Activated B cell treated with CpG ODN at 0.5 μM for 24 hours (primary cell): Measurements from ENCODE around the gene KDM5A. TPM values are rescaled to one million over a fixed set of nuclear protein-coding genes. Genes with fewer than 3 reads are reported as not detected.

Source experiments
- ATAC-seq: fragments of 200-7000 bp; cut with Tn5 transposase; one replicate; pipeline ENCODE4 v1.10.0; 2021; ENCODE audit warnings: low read depth, mild to moderate bottlenecking, moderate library complexity
- CTCF ChIA-PET: fragments of 350-600 bp; sonication (Branson Sonifier 250); formaldehyde crosslinking; loops from one replicate; lab custom pipeline; 2021; ENCODE audit warnings: antibody characterized with exemption; lab: Charles Lee
- POLR2A ChIA-PET: fragments of 350-600 bp; sonication (Branson Sonifier 250); formaldehyde crosslinking; loops from one replicate; lab custom pipeline; 2021; ENCODE audit warnings: antibody characterized with exemption; lab: Charles Lee
- DNase-seq: peaks from one replicate; pipeline ENCODE4 v3.0.0; 2022
- H3K27ac Mint-ChIP-seq: one replicate; pipeline ENCODE4 v1.8.0; 2020; ENCODE audit warnings: mixed read lengths
- H3K27me3 Mint-ChIP-seq: one replicate; pipeline ENCODE4 v1.8.0; 2021; ENCODE audit warnings: mixed read lengths
- H3K36me3 Mint-ChIP-seq: one replicate; pipeline ENCODE4 v1.8.0; 2021; ENCODE audit warnings: low read depth, mixed read lengths
- H3K4me1 Mint-ChIP-seq: one replicate; pipeline ENCODE4 v1.8.0; 2021; ENCODE audit warnings: mixed read lengths
- H3K4me3 Mint-ChIP-seq: one replicate; pipeline ENCODE4 v1.8.0; 2020; ENCODE audit warnings: mild to moderate bottlenecking, mixed read lengths
- H3K9me3 Mint-ChIP-seq: one replicate; pipeline ENCODE4 v1.8.0; 2020; ENCODE audit warnings: mixed read lengths
- intact Hi-C: fragments of 100-400 bp; cut with micrococcal nuclease; formaldehyde crosslinking; loops from one replicate; pipeline ENCODE4 v1.15.1; 2024
- total RNA-seq: library from RNA; stranded (reverse); gene quantifications from 2 replicates; pipeline ENCODE4 v1.2.3, GENCODE V29; 2022
- TF ChIP-seq, protein P1 (sequence below): fragments of 200-600 bp; IDR thresholded peaks from one replicate; pipeline ENCODE4 v1.8.0; 2022; ENCODE audit warnings: antibody characterized with exemption, mild to moderate bottlenecking

Gene KDM5A
- total RNA-seq, 1 donor from 2014 or later, result 135 TPM

- DNase-seq (no peak), ATAC-seq (no peak)
- POLR2A ChIA-PET, result no interaction called here
- Mint-ChIP-seq H3K27ac (no peak overlapping the region), H3K4me3 (no peak overlapping the region), H3K9me3 (no peaks in the 10 kb centered on the region), H3K27me3 (no peaks in the 10 kb centered on the region), H3K36me3 (peaks cover 80% of the 10 kb centered on the region), H3K4me1 (no peaks in the 10 kb centered on the region)
- TF ChIP-seq, protein P1, sequence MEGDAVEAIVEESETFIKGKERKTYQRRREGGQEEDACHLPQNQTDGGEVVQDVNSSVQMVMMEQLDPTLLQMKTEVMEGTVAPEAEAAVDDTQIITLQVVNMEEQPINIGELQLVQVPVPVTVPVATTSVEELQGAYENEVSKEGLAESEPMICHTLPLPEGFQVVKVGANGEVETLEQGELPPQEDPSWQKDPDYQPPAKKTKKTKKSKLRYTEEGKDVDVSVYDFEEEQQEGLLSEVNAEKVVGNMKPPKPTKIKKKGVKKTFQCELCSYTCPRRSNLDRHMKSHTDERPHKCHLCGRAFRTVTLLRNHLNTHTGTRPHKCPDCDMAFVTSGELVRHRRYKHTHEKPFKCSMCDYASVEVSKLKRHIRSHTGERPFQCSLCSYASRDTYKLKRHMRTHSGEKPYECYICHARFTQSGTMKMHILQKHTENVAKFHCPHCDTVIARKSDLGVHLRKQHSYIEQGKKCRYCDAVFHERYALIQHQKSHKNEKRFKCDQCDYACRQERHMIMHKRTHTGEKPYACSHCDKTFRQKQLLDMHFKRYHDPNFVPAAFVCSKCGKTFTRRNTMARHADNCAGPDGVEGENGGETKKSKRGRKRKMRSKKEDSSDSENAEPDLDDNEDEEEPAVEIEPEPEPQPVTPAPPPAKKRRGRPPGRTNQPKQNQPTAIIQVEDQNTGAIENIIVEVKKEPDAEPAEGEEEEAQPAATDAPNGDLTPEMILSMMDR, result no peak
- intact Hi-C loops, result no loop called here
- CTCF ChIA-PET, result no interaction called here
Observed at GRCh38 chr12:334125-334524, 55.0 kb downstream of the KDM5A start.

- Mint-ChIP-seq H3K4me3 (no peak overlapping the region), H3K36me3 (peaks cover 78% of the 10 kb centered on the region), H3K4me1 (no peaks in the 10 kb centered on the region), H3K27ac (no peak overlapping the region), H3K9me3 (no peaks in the 10 kb centered on the region), H3K27me3 (no peaks in the 10 kb centered on the region)
- TF ChIP-seq, protein P1, result no peak
- no peak for DNase-seq
- ChIA-PET CTCF (no interaction called here), POLR2A (interaction anchor here (0.6 kb wide), 2 partner anchors 21 to 491 kb away, joined by 7 to 11 read pairs; no protein-coding TSS in a partner anchor)
- intact Hi-C loops, result no loop called here
- no peak for ATAC-seq
Observed at GRCh38 chr12:332581-333205, 56.4 kb downstream of the KDM5A start.

- intact Hi-C loops, result no loop called here
- POLR2A ChIA-PET, result no interaction called here
- Mint-ChIP-seq H3K36me3 (peaks cover 76% of the 10 kb centered on the region), H3K4me1 (no peaks in the 10 kb centered on the region), H3K27me3 (no peaks in the 10 kb centered on the region), H3K4me3 (no peak overlapping the region), H3K9me3 (no peaks in the 10 kb centered on the region), H3K27ac (no peak overlapping the region)
- TF ChIP-seq, protein P1, result no peak
- ATAC-seq, result no peak
- CTCF ChIA-PET, result no interaction called here
- DNase-seq, result no peak
Observed at GRCh38 chr12:331287-331686, 57.8 kb downstream of the KDM5A start.

- CTCF ChIA-PET, result no interaction called here
- H3K4me1 Mint-ChIP-seq, result peaks cover 2% of the 10 kb centered on the region
- ATAC-seq, result no peak
Observed at GRCh38 chr12:325906-326305, 63.2 kb downstream of the KDM5A start.

GRCh38 chr12:323507-323906, 65.6 kb downstream of the KDM5A start:
- ATAC-seq (no peak), DNase-seq (no peak)
- POLR2A ChIA-PET, result no interaction called here
- Mint-ChIP-seq H3K27ac (no peak overlapping the region), H3K4me1 (peaks cover 2% of the 10 kb centered on the region), H3K9me3 (no peaks in the 10 kb centered on the region), H3K4me3 (no peak overlapping the region), H3K27me3 (no peaks in the 10 kb centered on the region), H3K36me3 (peaks cover 91% of the 10 kb centered on the region)
- TF ChIP-seq, protein P1, result no peak
- CTCF ChIA-PET, result no interaction called here
- intact Hi-C loops, result no loop called here

More at GRCh38 chr12:325906-326305, 63.2 kb downstream of the KDM5A start:
- Mint-ChIP-seq H3K27me3 (no peaks in the 10 kb centered on the region), H3K9me3 (no peaks in the 10 kb centered on the region), H3K27ac (no peak overlapping the region), H3K36me3 (peaks cover 85% of the 10 kb centered on the region), H3K4me3 (no peak overlapping the region)
- intact Hi-C loops, result no loop called here
- TF ChIP-seq, protein P1, result no peak
- POLR2A ChIA-PET, result no interaction called here
- DNase-seq, result no peak
